ENCODE measurements around the gene GPR179.

The GPR179 gene

GRCh38 chr17:38342886-38343607 is 709 bp downstream of the GPR179 start:
- DNase-seq, result no peak

GRCh38 chr17:38341035-38341721 is 2.6 kb downstream of the GPR179 start:
- no peak for DNase-seq

- DNase-seq, result no peak
These were observed 3.9 kb downstream of the GPR179 start for GRCh38 chr17:38339891-38340290.

- no peak for DNase-seq
These were observed 5.2 kb downstream of the GPR179 start for GRCh38 chr17:38338535-38338934.

GRCh38 chr17:38338053-38338452 is 5.7 kb downstream of the GPR179 start:
- no peak for DNase-seq

- DNase-seq, result no peak
These were observed 6.9 kb downstream of the GPR179 start for GRCh38 chr17:38336838-38337237.

GRCh38 chr17:38334480-38335364 is 9.0 kb downstream of the GPR179 start:
- no peak for DNase-seq

- DNase-seq, result peak; percentile 34
These were observed 10.0 kb downstream of the GPR179 start for GRCh38 chr17:38333635-38334295.

- DNase-seq, result no peak
These were observed 11.0 kb downstream of the GPR179 start for GRCh38 chr17:38332735-38333134.

GRCh38 chr17:38330941-38331411 is 12.8 kb downstream of the GPR179 start:
- DNase-seq, result no peak

- no peak for DNase-seq
These were observed 13.7 kb downstream of the GPR179 start for GRCh38 chr17:38329808-38330730.

- no peak for DNase-seq
These were observed 14.5 kb downstream of the GPR179 start for GRCh38 chr17:38329284-38329683.

- DNase-seq, result no peak
These were observed 15.1 kb downstream of the GPR179 start for GRCh38 chr17:38328620-38329019.

- no peak for DNase-seq
These were observed 15.8 kb downstream of the GPR179 start for GRCh38 chr17:38327936-38328335.

GRCh38 chr17:38326996-38327792 is 16.6 kb downstream of the GPR179 start:
- DNase-seq, result no peak

- no peak for DNase-seq
These were observed 18.4 kb downstream of the GPR179 start for GRCh38 chr17:38325221-38325851.

GRCh38 chr17:38324772-38325171 is 19.0 kb downstream of the GPR179 start:
- DNase-seq, result no peak

- DNase-seq, result no peak
These were observed 19.5 kb downstream of the GPR179 start for GRCh38 chr17:38324141-38324697.

GRCh38 chr17:38322897-38323296 is 20.9 kb downstream of the GPR179 start:
- no peak for DNase-seq

Measured in NCI-H1436 treated with DMSO at 0.1 percent for 48 hours (cell line).